Chondrocyte (in vitro differentiated cells): ENCODE measurements around the gene DCTN5. TPM values are rescaled to one million over a fixed set of nuclear protein-coding genes. Genes with fewer than 3 reads are reported as not detected.

Experiments used
- DNase-seq: peaks from one replicate; pipeline ENCODE4 v3.0.0; 2021; ENCODE audit warnings: mixed read lengths, low spot score
- H3K27ac Mint-ChIP-seq: one replicate; pipeline ENCODE4 v1.8.0; 2021; ENCODE audit warnings: mild to moderate bottlenecking, moderate library complexity, mixed read lengths; ENCODE audit not compliant: unreplicated experiment
- H3K27me3 Mint-ChIP-seq: 2 replicates; pipeline ENCODE4 v1.8.0; 2021; ENCODE audit warnings: low read depth, mixed read lengths
- H3K36me3 Mint-ChIP-seq: 2 replicates; pipeline ENCODE4 v1.8.0; 2021; ENCODE audit warnings: low read depth, mixed read lengths
- H3K4me1 Mint-ChIP-seq: 2 replicates; pipeline ENCODE4 v1.8.0; 2021; ENCODE audit warnings: low read depth, mild to moderate bottlenecking, mixed read lengths
- H3K4me3 Mint-ChIP-seq: one replicate; pipeline ENCODE4 v1.8.0; 2021; ENCODE audit warnings: mild to moderate bottlenecking, moderate library complexity, mixed read lengths; ENCODE audit not compliant: unreplicated experiment
- H3K9me3 Mint-ChIP-seq: 2 replicates; pipeline ENCODE4 v1.8.0; 2021; ENCODE audit warnings: low read depth, mixed read lengths
- CTCF ChIP-seq: fragments of 200-600 bp; sonication (generic); IDR thresholded peaks from 2 replicates; pipeline ENCODE4 v1.5.0; 2021; ENCODE audit warnings: antibody characterized with exemption, mild to moderate bottlenecking, moderate library complexity
- total RNA-seq: library from RNA; stranded (reverse); gene quantifications from 3 replicates; pipeline ENCODE4 v1.2.1, GENCODE V29; 2021

The DCTN5 gene
- total RNA-seq, 1 donor from 2014 or later = 65.9 TPM

- no peak for DNase-seq
- peaks cover 10% of the 10 kb centered on the region for H3K36me3 Mint-ChIP-seq
- no peak for TF ChIP-seq CTCF
These were observed 693 bp upstream of the DCTN5 start for GRCh38 chr16:23640615-23640930.

DNA sequence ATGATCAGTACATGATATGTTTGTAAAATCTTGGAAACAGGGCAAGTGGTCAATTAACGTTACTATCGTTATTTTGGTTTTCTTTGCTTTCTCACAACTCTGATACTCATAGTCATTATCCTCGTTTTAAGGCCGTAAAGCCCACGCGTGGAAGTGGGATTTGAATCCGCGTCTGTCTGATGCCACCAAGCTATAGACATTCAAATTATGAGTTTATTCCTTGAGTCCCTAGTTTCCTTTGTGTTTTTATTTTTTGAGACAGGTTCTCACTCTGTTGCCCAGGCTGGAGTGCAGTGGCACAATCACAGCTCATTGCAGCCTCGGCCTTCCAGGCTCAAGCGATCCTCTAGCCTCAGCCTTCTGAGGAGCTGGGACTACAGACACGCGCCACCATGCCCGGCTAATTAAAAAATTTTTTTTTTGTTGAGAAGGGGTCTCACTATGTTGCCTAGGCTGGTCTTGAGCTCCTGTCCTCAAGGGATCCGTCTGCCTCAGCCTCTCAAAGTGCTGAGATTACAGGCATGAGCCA, 1.0 kb downstream of the DCTN5 start:
- H3K27me3 Mint-ChIP-seq = no peaks in the 10 kb centered on the region
- no peak for DNase-seq
- TF ChIP-seq CTCF = no peak
- H3K9me3 Mint-ChIP-seq = no peaks in the 10 kb centered on the region
- H3K36me3 Mint-ChIP-seq = peaks cover 15% of the 10 kb centered on the region
- peaks cover 35% of the 10 kb centered on the region for H3K4me1 Mint-ChIP-seq
- peak overlapping the region; percentile 94 for H3K27ac Mint-ChIP-seq
- H3K4me3 Mint-ChIP-seq = peak overlapping the region; percentile 91

More at GRCh38 chr16:23640615-23640930, 693 bp upstream of the DCTN5 start:
- Mint-ChIP-seq H3K4me1 (peaks cover 29% of the 10 kb centered on the region), H3K27ac (peak overlapping the region; percentile 94), H3K9me3 (no peaks in the 10 kb centered on the region), H3K27me3 (no peaks in the 10 kb centered on the region), H3K4me3 (peak overlapping the region; percentile 91)

GRCh38 chr16:23650674-23651416, 9.6 kb downstream of the DCTN5 start:
- H3K27me3 Mint-ChIP-seq = no peaks in the 10 kb centered on the region
- no peaks in the 10 kb centered on the region for H3K9me3 Mint-ChIP-seq
- H3K4me3 Mint-ChIP-seq = no peak overlapping the region
- TF ChIP-seq CTCF = no peak
- no peak overlapping the region for H3K27ac Mint-ChIP-seq
- no peak for DNase-seq
- H3K36me3 Mint-ChIP-seq = peaks cover 31% of the 10 kb centered on the region
- H3K4me1 Mint-ChIP-seq = peaks cover 9% of the 10 kb centered on the region

DNA sequence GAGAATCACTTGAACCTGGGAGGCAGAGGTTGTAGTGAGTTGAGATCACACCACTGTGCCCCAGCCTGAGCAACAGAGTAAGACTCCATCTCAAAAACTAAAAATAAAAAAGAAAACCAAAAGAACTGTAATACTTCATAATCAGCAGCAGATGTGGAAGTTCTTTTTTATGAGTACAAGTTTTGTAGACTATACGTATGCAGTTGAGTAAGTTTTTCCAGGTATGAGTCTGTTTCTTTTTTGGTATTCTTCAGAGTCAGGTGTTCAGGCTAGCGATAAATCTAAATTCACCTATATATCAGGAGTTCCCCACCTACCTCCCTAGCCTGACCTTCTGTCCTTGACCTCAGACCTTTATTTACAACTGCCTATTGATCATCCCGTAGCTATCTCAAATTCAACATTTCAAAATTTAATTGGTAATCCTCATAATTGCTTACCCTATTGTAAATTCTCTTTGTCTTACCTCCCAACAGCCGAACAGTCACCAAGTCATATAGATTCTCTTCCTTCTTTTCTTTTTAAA, 10.7 kb downstream of the DCTN5 start:
- H3K27me3 Mint-ChIP-seq = no peaks in the 10 kb centered on the region
- no peak for TF ChIP-seq CTCF
- H3K4me1 Mint-ChIP-seq = peaks cover 3% of the 10 kb centered on the region
- no peak for DNase-seq
- no peak overlapping the region for H3K4me3 Mint-ChIP-seq
- no peaks in the 10 kb centered on the region for H3K9me3 Mint-ChIP-seq
- peaks cover 22% of the 10 kb centered on the region for H3K36me3 Mint-ChIP-seq
- no peak overlapping the region for H3K27ac Mint-ChIP-seq

- peaks cover 45% of the 10 kb centered on the region for H3K36me3 Mint-ChIP-seq
- no peaks in the 10 kb centered on the region for H3K9me3 Mint-ChIP-seq
- no peak overlapping the region for H3K27ac Mint-ChIP-seq
- H3K4me1 Mint-ChIP-seq = no peaks in the 10 kb centered on the region
- no peaks in the 10 kb centered on the region for H3K27me3 Mint-ChIP-seq
- no peak for DNase-seq
- TF ChIP-seq CTCF = no peak
- H3K4me3 Mint-ChIP-seq = no peak overlapping the region
These were observed 22.7 kb downstream of the DCTN5 start for GRCh38 chr16:23663918-23664317.
